DMS 273 treated with DMSO at 0.1 percent for 48 hours (cell line): ENCODE measurements around the gene MADD.
"Not testable (repeated sequence)": the region's sequence is repeated elsewhere in the genome, so short reads cannot be mapped to it uniquely, and the experiment has no call there.

Experiments
- DNase-seq: peaks from one replicate; lab custom pipeline; 2025; lab: John Stamatoyannopoulos, UW

Gene MADD

GRCh38 chr11:47325271-47326041, 55.5 kb downstream of the MADD start:
- DNase-seq, result no peak

- no peak for DNase-seq
Observed at GRCh38 chr11:47326198-47326597, 56.3 kb downstream of the MADD start.

- no peak for DNase-seq
Observed at GRCh38 chr11:47327025-47327424, 57.1 kb downstream of the MADD start.

DNA sequence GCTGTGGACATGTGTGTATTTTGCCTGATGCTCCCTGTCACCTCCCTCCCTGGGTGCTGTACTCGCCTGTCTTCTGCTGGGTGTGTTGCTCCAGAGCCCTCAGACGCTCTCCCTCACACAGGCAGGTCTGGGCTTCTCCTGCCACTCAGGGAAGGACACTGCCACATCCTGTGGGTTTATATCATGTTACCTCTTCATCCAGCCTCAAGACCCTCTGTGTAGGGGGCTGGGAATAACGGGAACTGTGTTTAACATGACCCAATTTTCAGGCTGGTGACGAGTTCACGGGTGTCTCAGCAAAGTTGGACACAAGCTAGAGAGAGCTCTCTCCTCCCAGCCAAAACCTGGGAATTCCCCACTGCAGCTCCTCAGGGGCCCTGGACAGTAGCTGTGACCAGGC, 58.0 kb downstream of the MADD start:
- no peak for DNase-seq

DNA sequence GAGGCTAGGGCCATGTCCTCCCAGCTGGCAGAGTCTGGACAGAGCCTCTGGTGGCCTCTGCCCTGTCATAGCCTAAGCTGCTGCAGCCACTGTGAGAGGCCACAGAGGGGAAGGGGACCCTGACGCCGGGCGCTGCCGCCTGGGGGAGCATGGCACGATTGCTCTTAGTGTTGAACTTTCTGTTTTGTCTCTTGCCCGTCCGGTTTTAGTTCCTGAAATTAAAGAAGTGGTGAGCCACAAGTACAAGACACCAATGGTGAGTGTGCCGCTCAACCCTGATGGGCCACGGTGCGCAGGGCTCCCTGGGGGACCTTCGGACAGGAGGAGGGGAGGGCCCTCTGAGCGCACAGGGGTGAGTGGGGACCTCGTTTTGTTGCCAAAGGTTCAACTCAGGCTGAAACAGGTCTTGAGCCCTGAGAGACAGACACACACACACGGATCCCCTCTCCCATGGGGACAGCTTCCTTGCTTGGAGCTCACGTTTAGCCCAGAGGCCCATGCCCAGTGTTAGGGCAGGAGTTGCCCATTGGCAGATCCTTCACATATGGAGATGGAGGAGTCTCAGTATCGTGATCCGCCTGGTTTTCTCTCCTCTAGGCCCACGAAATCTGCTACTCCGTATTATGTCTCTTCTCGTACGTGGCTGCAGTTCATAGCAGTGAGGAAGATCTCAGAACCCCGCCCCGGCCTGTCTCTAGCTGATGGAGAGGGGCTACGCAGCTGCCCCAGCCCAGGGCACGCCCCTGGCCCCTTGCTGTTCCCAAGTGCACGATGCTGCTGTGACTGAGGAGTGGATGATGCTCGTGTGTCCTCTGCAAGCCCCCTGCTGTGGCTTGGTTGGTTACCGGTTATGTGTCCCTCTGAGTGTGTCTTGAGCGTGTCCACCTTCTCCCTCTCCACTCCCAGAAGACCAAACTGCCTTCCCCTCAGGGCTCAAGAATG, 58.8 kb downstream of the MADD start:
- DNase-seq, result no peak

- no peak for DNase-seq
Observed at GRCh38 chr11:47329431-47329986, 59.6 kb downstream of the MADD start.

- no peak for DNase-seq
Observed at GRCh38 chr11:47329987-47330931, 60.3 kb downstream of the MADD start.

GRCh38 chr11:47331454-47332302, 61.7 kb downstream of the MADD start:
- DNase-seq, result no peak

GRCh38 chr11:47332303-47332711, 62.4 kb downstream of the MADD start:
- no peak for DNase-seq

GRCh38 chr11:47332791-47333525, 63.0 kb downstream of the MADD start:
- DNase-seq, result no peak

DNA sequence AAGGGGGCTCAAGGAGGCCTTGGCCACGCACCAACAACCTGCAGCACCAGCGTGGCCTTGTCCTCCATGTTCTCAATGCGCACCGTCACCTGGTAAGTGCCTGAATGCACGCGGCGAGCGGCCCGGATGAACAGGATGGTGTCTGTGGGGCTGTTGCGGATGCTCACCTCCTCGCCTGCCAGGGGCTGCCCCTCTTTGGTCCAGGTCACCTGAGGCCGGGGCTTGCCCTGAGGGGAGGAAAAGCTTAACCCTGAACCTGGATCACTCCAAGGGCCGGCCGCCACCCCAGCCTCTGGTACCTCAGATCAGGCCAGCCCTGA, 63.6 kb downstream of the MADD start:
- no peak for DNase-seq

GRCh38 chr11:47333886-47334443, 64.0 kb downstream of the MADD start:
- DNase-seq, result no peak

DNA sequence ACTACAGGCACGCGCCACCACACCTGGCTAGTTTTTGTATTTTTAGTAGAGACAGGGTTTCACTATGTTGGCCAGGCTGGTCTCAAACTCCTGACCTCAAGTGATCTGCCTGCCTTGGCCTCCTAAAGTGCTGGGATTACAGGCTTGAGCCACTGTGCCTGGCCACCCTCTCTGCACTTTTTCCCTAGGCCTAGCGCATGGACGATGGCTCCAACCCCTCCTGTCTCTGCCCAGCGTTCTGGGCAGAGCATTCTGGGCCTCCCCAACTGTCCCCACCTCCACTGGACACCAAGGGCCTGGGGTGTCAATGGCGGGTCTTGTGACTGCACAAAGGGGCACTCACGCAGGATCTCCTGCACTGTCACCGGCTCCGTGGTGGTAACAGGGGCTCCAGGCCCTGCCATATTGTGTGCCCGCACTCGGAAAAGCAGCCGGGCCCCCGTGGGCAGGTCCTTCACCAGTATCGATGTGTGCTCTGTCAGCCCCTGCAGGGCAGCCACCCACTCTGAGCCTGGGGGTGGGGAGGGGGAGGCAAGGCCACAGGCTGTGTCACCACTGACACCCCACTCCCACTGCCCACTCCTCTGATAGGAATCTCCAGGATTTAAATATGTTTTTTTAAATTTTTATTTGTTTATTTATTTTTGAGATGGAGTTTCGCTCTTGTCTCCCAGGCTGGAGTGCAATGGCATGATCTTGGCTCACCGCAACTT, 64.9 kb downstream of the MADD start:
- DNase-seq, result not testable (repeated sequence)

DNA sequence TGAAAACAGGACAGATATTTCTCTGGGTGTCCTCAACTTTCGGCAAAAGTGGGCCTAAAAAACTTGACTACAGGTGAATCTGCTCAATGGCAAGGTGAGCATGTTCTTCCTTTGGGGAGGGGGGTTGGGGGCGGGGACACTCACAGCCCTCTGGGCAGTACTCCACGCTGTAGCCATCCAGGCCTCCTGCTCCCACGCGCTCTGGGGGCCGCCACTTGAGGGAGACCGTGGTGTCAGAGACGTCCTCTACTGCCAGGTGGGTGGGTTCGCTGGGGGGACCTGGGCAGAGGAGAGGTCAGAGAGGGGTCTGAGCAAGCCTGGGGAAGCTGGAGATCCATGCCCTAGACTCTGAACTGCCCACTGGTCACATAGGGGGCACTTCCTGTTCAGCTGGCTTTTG, 65.8 kb downstream of the MADD start:
- DNase-seq, result no peak

GRCh38 chr11:47336595-47336994, 66.7 kb downstream of the MADD start:
- no peak for DNase-seq

GRCh38 chr11:47337229-47337924, 67.4 kb downstream of the MADD start:
- DNase-seq, result no peak

DNA sequence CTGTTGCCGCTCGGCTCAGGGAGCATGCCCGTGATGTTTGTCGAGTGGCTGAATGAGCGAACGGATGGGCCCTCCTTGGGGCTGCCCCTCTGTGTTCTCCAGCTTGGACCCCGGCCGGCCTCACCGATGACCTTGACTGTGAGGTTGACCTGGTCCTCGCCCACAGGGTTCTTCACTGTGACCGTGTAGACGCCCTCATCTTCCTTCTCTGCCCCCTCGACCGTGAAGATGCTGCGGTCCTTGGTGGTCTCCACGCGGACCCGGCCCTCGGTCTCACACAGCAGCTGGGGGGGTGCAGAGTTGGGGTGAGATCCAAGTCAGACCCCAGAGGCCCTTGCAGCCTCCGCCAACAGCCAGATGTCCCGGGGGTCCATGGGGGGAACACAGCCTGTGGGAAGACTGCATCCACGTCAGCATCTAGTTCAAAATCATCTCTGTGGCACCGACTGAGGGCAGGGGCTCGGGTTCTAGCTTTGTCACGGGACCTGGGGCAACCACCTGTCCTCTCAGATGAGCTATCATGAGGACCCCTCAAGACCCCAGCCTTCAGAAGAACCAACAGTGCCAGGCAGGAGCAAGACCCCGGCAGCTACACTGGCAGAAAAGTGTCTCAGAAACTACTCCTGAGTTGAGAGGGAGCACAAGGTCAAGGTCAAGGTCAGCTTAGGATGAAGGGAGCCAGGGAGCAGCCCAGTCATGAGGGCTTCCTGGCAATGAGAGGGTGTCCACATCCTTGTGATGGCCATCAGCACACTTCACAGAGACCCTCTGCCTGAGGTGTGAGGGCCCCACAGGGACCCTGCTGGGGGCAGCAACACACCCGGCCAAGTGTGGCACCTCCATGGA, 68.7 kb downstream of the MADD start:
- no peak for DNase-seq

- DNase-seq, result no peak
Observed at GRCh38 chr11:47340010-47340409, 70.1 kb downstream of the MADD start.
